ENCODE results near the gene PRKD2.

GRCh38 chr19:46634045-46634655 lies 82.8 kb downstream of the PRKD2 start:
- TF ChIP-seq TAF1 (IDR thresholded peaks at IDR 0.05; ENCODE audit: low read depth, low read length) (no peak), POLR2A (IDR thresholded peaks at IDR 0.05; ENCODE audit: low read depth, low read length) (no peak)

Data from GM12891 (cell line).